ENCODE data around the gene DDX39A.
"Not testable (repeated sequence)": the region's sequence is repeated elsewhere in the genome, so short reads cannot be mapped to it uniquely, and the experiment has no call there.

Gene DDX39A

DNA sequence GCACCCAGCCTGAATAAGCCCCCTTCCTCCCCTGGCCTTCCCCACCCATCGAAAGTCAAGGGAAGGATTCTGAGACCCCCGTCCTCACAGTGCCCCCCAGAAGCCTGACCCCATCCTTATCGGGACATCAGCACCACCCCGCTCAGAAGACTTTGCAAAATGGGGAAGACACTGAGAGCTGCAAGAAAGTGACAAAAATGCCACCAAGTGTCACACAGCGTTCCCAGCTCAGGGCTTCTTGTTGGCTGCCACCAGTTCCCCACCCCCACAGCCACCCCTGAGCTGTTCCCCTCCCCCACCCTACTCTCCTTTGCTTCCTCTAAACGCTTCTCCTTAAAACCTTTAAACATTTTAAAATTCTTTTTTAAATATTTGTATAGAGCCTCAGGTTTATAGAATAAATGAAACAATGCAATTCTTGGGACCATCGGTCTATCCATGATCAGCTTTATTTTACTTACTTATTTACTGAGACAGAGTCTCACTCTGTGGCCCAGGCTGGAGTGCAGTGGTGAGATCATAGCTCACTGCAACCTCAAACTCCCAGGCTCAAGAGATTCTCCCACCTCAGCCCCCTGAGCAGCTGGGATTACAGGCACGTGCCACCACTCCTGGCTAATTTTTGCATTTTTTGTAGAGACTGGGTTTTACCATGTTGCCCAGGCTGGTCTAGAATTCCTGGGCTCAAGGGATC, 46.6 kb downstream of the DDX39A start:
- peaks cover 11% of the 10 kb centered on the region for H3K4me1 ChIP-seq (ENCODE audit: control insufficient read depth, insufficient read depth, low read length)
- not testable (repeated sequence) for H3K27ac ChIP-seq (ENCODE audit: insufficient read depth, low read depth, low read length, poor library complexity, severe bottlenecking); H3K9me3 ChIP-seq (ENCODE audit: control insufficient read depth, low read length); H3K27me3 ChIP-seq (ENCODE audit: control insufficient read depth, insufficient read depth, low read length, poor library complexity, severe bottlenecking); H3K36me3 ChIP-seq (ENCODE audit: control insufficient read depth, insufficient read depth, low read length); H3K4me3 ChIP-seq (ENCODE audit: insufficient read depth, low read depth, low read length)
- 76 to 77% methylated on average over 6 of the region's 8 CpGs for WGBS, 2 experiments

GRCh38 chr19:14371301-14371821, 47.8 kb downstream of the DDX39A start:
- Histone ChIP-seq H3K27ac (ENCODE audit: insufficient read depth, low read depth, low read length, poor library complexity, severe bottlenecking) (no peak overlapping the region), H3K4me3 (ENCODE audit: insufficient read depth, low read depth, low read length) (no peak overlapping the region), H3K9me3 (ENCODE audit: control insufficient read depth, low read length) (no peaks in the 10 kb centered on the region), H3K27me3 (ENCODE audit: control insufficient read depth, insufficient read depth, low read length, poor library complexity, severe bottlenecking) (no peaks in the 10 kb centered on the region), H3K36me3 (ENCODE audit: control insufficient read depth, insufficient read depth, low read length) (no peaks in the 10 kb centered on the region), H3K4me1 (ENCODE audit: control insufficient read depth, insufficient read depth, low read length) (peaks cover 11% of the 10 kb centered on the region)
- WGBS, 2 experiments = 92 to 94% methylated on average over 10 of the region's 10 CpGs

DNA sequence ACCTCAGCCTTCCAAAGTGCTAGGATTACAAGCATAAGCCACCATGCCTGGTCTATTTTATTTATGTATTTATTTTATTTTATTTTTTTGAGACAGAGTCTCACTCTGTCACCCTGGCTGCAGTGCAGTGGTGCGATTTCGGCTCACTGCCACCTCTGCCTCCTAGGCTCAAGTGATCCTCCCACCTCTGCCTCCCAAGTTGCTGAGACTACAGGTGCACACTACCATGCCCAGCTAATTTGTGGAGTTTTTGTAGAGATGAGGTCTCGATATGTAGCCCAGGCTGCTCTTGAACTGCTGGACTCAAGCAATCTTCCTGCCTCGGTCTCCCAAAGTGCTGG, 48.2 kb downstream of the DDX39A start:
- no peaks in the 10 kb centered on the region for H3K27me3 ChIP-seq (ENCODE audit: control insufficient read depth, insufficient read depth, low read length, poor library complexity, severe bottlenecking)
- no peak overlapping the region for H3K27ac ChIP-seq (ENCODE audit: insufficient read depth, low read depth, low read length, poor library complexity, severe bottlenecking)
- H3K4me3 ChIP-seq (ENCODE audit: insufficient read depth, low read depth, low read length) = no peak overlapping the region
- peaks cover 11% of the 10 kb centered on the region for H3K4me1 ChIP-seq (ENCODE audit: control insufficient read depth, insufficient read depth, low read length)
- H3K36me3 ChIP-seq (ENCODE audit: control insufficient read depth, insufficient read depth, low read length) = no peaks in the 10 kb centered on the region
- WGBS, 2 experiments = 97% methylated on average over 4 of the region's 4 CpGs
- no peaks in the 10 kb centered on the region for H3K9me3 ChIP-seq (ENCODE audit: control insufficient read depth, low read length)

DNA sequence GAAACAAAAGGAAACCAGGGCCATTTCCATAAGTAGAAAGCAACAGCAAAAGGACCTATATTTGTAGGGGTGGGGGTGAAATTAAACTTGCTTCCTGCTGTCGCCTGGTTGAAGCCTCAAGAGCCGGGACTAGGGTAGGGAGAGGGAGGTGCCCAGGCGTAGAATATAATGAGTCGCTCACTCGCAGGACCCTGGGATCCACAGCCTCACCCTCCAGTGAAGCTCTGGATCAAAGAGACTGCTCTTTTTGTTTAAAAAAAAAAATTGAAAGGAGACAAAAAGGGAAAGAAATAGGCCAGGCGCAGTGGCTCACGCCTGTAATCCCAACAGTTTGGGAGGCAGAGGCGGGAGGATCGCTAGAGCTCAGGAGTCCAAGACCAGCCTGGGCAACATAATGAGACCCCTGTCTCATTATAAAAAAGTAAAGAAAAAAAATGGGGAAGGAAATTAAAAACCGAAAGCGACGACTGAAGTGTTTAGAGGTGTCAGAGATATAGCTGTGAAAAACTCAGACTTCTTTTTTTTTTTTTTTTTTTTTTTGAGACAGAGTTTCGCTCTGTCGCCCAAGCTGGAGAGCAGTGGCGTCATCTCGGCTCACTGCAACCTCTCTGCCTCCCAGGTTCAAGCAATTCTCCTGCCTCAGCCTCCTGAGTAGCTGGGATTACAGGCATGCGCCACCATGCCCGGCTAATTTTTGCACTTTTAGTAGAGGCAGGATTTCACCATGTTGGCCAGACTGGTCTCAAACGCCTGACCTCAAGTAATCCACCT, 48.8 kb downstream of the DDX39A start:
- H3K4me3 ChIP-seq (ENCODE audit: insufficient read depth, low read depth, low read length) = no peak overlapping the region
- 79 to 81% methylated on average over 19 of the region's 19 CpGs for WGBS, 2 experiments
- no peaks in the 10 kb centered on the region for H3K27me3 ChIP-seq (ENCODE audit: control insufficient read depth, insufficient read depth, low read length, poor library complexity, severe bottlenecking)
- H3K4me1 ChIP-seq (ENCODE audit: control insufficient read depth, insufficient read depth, low read length) = peaks cover 7% of the 10 kb centered on the region
- H3K36me3 ChIP-seq (ENCODE audit: control insufficient read depth, insufficient read depth, low read length) = no peaks in the 10 kb centered on the region
- no peak overlapping the region for H3K27ac ChIP-seq (ENCODE audit: insufficient read depth, low read depth, low read length, poor library complexity, severe bottlenecking)
- H3K9me3 ChIP-seq (ENCODE audit: control insufficient read depth, low read length) = no peaks in the 10 kb centered on the region

- Histone ChIP-seq H3K4me3 (ENCODE audit: insufficient read depth, low read depth, low read length) (no peak overlapping the region), H3K9me3 (ENCODE audit: control insufficient read depth, low read length) (no peaks in the 10 kb centered on the region), H3K27ac (ENCODE audit: insufficient read depth, low read depth, low read length, poor library complexity, severe bottlenecking) (no peak overlapping the region), H3K4me1 (ENCODE audit: control insufficient read depth, insufficient read depth, low read length) (peaks cover 6% of the 10 kb centered on the region), H3K27me3 (ENCODE audit: control insufficient read depth, insufficient read depth, low read length, poor library complexity, severe bottlenecking) (no peaks in the 10 kb centered on the region), H3K36me3 (ENCODE audit: control insufficient read depth, insufficient read depth, low read length) (no peaks in the 10 kb centered on the region)
- 78 to 83% methylated on average over 19 of the region's 19 CpGs for WGBS, 2 experiments
Measured at GRCh38 chr19:14369399-14370168, 49.6 kb downstream of the DDX39A start.

- Histone ChIP-seq H3K27ac (ENCODE audit: insufficient read depth, low read depth, low read length, poor library complexity, severe bottlenecking) (no peak overlapping the region), H3K4me1 (ENCODE audit: control insufficient read depth, insufficient read depth, low read length) (peaks cover 6% of the 10 kb centered on the region), H3K27me3 (ENCODE audit: control insufficient read depth, insufficient read depth, low read length, poor library complexity, severe bottlenecking) (no peaks in the 10 kb centered on the region), H3K4me3 (ENCODE audit: insufficient read depth, low read depth, low read length) (no peak overlapping the region), H3K9me3 (ENCODE audit: control insufficient read depth, low read length) (no peaks in the 10 kb centered on the region), H3K36me3 (ENCODE audit: control insufficient read depth, insufficient read depth, low read length) (no peaks in the 10 kb centered on the region)
- WGBS, 2 experiments = 89 to 96% methylated on average over 5 of the region's 5 CpGs
Measured at GRCh38 chr19:14368011-14368513, 51.1 kb downstream of the DDX39A start.

DNA sequence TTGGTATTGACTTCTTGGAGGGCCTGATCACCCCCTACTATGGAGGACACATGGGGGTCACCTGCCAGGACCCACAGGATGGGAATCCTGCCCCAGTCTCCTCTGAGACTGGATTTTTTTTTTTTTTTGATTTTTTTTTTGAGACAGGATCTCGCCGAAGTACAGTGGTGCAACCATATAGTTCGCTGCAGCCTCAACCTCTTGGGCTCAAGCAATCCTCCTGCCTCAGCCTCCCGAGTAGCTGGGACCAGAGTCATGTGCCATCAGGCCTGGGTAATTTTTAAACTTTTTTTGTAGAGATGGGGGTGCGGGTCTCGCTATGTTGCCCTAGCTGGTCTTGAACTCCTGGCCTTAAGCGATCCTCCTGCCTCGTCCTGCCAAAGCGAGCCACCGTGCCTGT, 52.1 kb downstream of the DDX39A start:
- Histone ChIP-seq H3K27ac (ENCODE audit: insufficient read depth, low read depth, low read length, poor library complexity, severe bottlenecking) (no peak overlapping the region), H3K36me3 (ENCODE audit: control insufficient read depth, insufficient read depth, low read length) (no peaks in the 10 kb centered on the region), H3K27me3 (ENCODE audit: control insufficient read depth, insufficient read depth, low read length, poor library complexity, severe bottlenecking) (no peaks in the 10 kb centered on the region), H3K4me3 (ENCODE audit: insufficient read depth, low read depth, low read length) (no peak overlapping the region), H3K9me3 (ENCODE audit: control insufficient read depth, low read length) (no peaks in the 10 kb centered on the region), H3K4me1 (ENCODE audit: control insufficient read depth, insufficient read depth, low read length) (peaks cover 6% of the 10 kb centered on the region)
- WGBS, 2 experiments = 93 to 98% methylated on average over 10 of the region's 10 CpGs

- Histone ChIP-seq H3K36me3 (ENCODE audit: control insufficient read depth, insufficient read depth, low read length) (no peaks in the 10 kb centered on the region), H3K4me3 (ENCODE audit: insufficient read depth, low read depth, low read length) (no peak overlapping the region), H3K9me3 (ENCODE audit: control insufficient read depth, low read length) (no peaks in the 10 kb centered on the region), H3K27ac (ENCODE audit: insufficient read depth, low read depth, low read length, poor library complexity, severe bottlenecking) (no peak overlapping the region), H3K27me3 (ENCODE audit: control insufficient read depth, insufficient read depth, low read length, poor library complexity, severe bottlenecking) (no peaks in the 10 kb centered on the region), H3K4me1 (ENCODE audit: control insufficient read depth, insufficient read depth, low read length) (peaks cover 6% of the 10 kb centered on the region)
- 41 to 42% methylated on average over 3 of the region's 3 CpGs for WGBS, 2 experiments
Measured at GRCh38 chr19:14366529-14366928, 52.6 kb downstream of the DDX39A start.

DNA sequence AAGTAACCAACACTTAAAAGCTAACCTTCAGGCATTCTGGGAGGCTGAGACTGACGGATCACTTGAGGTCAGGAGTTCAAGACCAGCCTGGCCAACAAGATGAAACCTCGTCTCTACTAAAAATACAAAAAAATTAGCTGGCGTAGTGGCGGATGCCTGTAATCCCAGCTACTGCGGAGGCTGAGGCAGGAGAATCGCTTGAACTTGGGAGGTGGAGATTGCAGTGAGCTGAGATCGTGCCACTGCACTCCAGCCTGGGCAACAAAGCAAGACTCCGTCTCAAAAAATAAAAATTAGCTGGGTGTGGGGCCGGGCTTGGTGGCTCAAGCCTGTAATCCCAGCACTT, 55.1 kb downstream of the DDX39A start:
- 82 to 83% methylated on average over 9 of the region's 9 CpGs for WGBS, 2 experiments
- H3K27ac ChIP-seq (ENCODE audit: insufficient read depth, low read depth, low read length, poor library complexity, severe bottlenecking); H3K36me3 ChIP-seq (ENCODE audit: control insufficient read depth, insufficient read depth, low read length); H3K27me3 ChIP-seq (ENCODE audit: control insufficient read depth, insufficient read depth, low read length, poor library complexity, severe bottlenecking); H3K9me3 ChIP-seq (ENCODE audit: control insufficient read depth, low read length); H3K4me1 ChIP-seq (ENCODE audit: control insufficient read depth, insufficient read depth, low read length): not testable (repeated sequence)
- peak overlapping the region; percentile 37 for H3K4me3 ChIP-seq (ENCODE audit: insufficient read depth, low read depth, low read length)
